ENCODE measurements around the gene OR8J1.

DNA sequence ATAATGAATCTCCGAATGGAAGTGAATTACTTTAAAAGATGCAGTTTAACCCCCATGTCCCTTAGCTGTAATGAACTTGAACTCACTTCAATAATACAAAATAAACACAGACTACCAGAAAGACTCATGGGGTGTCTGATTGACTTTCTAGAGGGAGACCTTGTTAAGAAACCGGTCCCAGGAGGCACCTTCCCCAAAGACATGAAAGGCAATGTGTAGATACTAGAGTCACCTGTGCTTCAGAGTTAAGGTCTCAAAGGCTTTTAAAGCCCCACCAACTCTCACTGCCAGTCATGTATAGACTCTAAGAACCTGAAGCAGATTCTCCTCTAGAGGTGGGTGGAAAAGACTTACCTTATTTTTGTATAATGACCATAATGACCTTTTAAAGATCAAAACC is at the start of gene OR8J1:
- TF ChIP-seq, protein P1, sequence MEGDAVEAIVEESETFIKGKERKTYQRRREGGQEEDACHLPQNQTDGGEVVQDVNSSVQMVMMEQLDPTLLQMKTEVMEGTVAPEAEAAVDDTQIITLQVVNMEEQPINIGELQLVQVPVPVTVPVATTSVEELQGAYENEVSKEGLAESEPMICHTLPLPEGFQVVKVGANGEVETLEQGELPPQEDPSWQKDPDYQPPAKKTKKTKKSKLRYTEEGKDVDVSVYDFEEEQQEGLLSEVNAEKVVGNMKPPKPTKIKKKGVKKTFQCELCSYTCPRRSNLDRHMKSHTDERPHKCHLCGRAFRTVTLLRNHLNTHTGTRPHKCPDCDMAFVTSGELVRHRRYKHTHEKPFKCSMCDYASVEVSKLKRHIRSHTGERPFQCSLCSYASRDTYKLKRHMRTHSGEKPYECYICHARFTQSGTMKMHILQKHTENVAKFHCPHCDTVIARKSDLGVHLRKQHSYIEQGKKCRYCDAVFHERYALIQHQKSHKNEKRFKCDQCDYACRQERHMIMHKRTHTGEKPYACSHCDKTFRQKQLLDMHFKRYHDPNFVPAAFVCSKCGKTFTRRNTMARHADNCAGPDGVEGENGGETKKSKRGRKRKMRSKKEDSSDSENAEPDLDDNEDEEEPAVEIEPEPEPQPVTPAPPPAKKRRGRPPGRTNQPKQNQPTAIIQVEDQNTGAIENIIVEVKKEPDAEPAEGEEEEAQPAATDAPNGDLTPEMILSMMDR (IDR thresholded peaks at IDR 0.05), result no peak
- TF ChIP-seq POLR2A (IDR thresholded peaks at IDR 0.05), result no peak
- TF ChIP-seq POLR2AphosphoS5 (IDR thresholded peaks at IDR 0.05), result no peak

Data from sigmoid colon (tissue), 4 donors.